PFSK-1 (cell line): ENCODE data around the gene MTF1.

Experiments used
- FOXP2 ChIP-seq: optimal IDR thresholded peaks from 2 replicates; pipeline ENCODE3; 2011; ENCODE audit warnings: borderline replicate concordance, control low read depth, inconsistent platforms; ENCODE audit not compliant: insufficient read depth; ENCODE audit errors: extremely low read length, extremely low read depth
- POLR2AphosphoS5 ChIP-seq: IDR thresholded peaks from 2 replicates; pipeline ENCODE4 v1.6.1; 2012; ENCODE audit warnings: low read depth, mild to moderate bottlenecking, control low read depth, low read length, moderate library complexity
- REST ChIP-seq, 2 experiments: IDR thresholded peaks; 2 replicates each; pipeline versions ENCODE4 v1.6.1 to v1.8.0; 2011 to 2012; ENCODE audit warnings: low read depth in 2 of 2, low read length in 2 of 2, control low read depth in 1 of 2, inconsistent platforms in 1 of 2, mild to moderate bottlenecking in 1 of 2, moderate library complexity in 1 of 2; ENCODE audit not compliant: insufficient read depth in 1 of 2
- SIN3A ChIP-seq: IDR thresholded peaks from 2 replicates; pipeline ENCODE4 v1.6.1; 2012; ENCODE audit warnings: mild to moderate bottlenecking, low read length, moderate library complexity, borderline replicate concordance; ENCODE audit not compliant: insufficient read depth
- TAF1 ChIP-seq: IDR thresholded peaks from 2 replicates; pipeline ENCODE4 v1.6.1; 2012; ENCODE audit warnings: low read length, control low read depth, borderline replicate concordance; ENCODE audit not compliant: insufficient read depth

MTF1 gene

DNA sequence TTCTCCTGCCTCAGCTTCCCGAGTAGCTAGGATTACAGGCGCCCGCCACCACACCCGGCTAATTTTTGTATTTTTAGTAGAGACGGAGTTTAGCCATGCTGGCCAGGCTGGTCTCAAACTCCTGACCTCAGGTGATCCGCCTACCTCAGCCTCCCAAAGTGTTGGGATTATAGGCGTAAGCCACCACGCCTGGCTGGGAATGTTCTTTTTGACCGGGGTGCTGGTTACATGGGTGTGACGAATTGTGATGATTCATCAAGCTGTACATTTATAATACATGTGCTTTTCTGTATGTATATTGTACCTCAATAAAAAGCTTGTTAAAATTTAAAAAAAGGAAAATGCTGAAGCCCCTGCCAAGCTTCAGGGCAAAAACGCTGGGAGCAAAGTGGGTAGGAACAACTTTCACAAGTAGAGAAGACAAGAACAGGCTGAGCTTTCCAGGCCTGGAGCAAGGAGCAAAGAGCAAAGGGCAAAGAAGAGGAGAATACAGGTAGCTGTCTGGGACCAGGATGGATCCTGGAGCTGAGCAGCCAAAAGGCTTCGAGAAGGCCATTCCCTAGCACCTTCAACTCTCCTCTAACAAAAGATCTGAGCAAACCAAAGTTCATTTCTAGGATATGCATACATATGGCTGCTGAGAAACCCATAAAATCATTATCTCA, 30.9 kb downstream of the MTF1 start:
- TF ChIP-seq FOXP2 (no peak), REST (IDR thresholded peaks at IDR 0.05; ENCODE audit: insufficient read depth in 1 of 2, low read depth in 2 of 2, low read length in 2 of 2) (no peak), SIN3A (no peak), POLR2AphosphoS5 (no peak), TAF1 (no peak)

DNA sequence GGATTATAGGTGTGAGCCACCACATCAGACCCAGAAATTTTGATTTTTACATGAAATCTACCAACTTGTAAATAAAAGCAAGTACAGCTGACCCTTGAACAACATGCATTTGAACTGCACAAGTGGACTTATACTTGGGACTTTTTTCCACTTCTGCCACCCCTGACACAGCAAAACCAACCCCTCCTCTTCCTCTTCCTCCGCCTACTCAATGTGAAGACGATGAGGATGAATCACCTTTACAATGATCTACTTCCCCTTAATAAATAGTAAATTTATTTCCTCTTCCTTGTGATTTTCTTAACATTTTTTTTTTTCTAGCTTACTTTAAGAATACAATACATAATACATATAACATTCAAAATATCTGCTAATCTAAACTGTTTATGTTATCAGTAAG, 33.9 kb downstream of the MTF1 start:
- TF ChIP-seq FOXP2 (no peak), POLR2AphosphoS5 (no peak), SIN3A (no peak), TAF1 (no peak), REST (IDR thresholded peaks at IDR 0.05; ENCODE audit: insufficient read depth in 1 of 2, low read depth in 2 of 2, low read length in 2 of 2) (no peak)

- TF ChIP-seq SIN3A (no peak), TAF1 (no peak), FOXP2 (no peak), REST (IDR thresholded peaks at IDR 0.05; ENCODE audit: insufficient read depth in 1 of 2, low read depth in 2 of 2, low read length in 2 of 2) (no peak), POLR2AphosphoS5 (no peak)
Observed at GRCh38 chr1:37824001-37824400, 35.4 kb downstream of the MTF1 start.

- TF ChIP-seq FOXP2 (no peak), POLR2AphosphoS5 (no peak), REST (IDR thresholded peaks at IDR 0.05; ENCODE audit: insufficient read depth in 1 of 2, low read depth in 2 of 2, low read length in 2 of 2) (no peak), TAF1 (no peak)
Observed at GRCh38 chr1:37822906-37823815, 36.2 kb downstream of the MTF1 start.
